ENCODE results near the gene COX7A2.

Gene COX7A2

DNA sequence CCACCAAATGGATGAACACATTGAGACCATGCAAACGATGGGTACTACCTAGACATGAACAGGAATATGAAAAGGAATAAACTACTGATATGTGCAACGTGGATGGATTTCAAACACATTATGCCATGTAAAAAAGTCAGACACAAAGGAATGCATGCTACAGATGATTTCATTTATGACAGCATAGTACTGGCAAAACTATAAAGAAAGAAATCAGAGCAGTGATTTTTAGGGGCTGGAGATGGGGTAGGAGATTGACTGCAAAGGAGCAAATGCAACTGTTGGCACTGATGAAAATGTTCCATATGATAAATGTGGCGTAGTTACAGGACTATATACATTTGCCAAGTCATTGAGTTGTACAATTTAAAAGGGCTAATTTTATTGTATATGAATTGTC is 24.3 kb downstream of the COX7A2 start:
- DNase-seq = no peak

DNA sequence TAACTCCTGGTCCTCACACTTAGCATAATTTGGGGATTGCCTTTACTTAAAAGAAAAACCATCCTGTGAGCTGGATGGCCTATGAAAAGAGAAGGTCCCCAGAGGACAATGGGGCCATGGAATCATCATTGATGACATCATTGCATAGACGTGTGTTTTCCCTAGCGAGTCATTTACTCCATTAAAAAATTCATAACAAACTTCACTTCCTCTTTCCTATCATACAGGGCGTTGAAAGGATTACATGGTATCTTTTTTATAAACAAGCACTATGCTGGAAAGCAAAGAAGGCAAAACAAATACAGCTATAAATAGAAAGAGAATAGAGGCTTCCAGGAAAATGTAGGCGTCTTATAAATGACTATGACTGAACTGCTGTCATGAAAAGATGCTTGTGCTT is 26.4 kb downstream of the COX7A2 start:
- DNase-seq = no peak

DNA sequence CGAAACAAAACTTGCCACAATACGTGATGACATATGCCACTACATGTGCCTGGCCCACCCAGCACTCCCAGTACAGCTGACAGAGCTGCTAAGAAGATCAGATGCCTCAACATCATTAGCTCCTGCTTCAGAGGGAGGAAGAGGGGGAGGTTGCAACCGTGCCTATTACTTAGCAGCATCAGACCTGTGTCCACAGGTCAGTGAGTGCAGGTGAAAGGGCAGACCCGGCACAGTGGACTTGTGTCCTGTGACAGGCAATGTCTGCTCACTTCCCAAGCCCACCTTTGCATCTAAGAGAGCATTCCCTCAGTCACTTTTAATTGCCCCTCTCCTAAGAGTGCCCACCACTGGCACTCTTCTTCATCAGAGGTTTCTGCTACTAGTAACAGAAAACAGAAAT is 28.3 kb downstream of the COX7A2 start:
- DNase-seq = no peak

DNA sequence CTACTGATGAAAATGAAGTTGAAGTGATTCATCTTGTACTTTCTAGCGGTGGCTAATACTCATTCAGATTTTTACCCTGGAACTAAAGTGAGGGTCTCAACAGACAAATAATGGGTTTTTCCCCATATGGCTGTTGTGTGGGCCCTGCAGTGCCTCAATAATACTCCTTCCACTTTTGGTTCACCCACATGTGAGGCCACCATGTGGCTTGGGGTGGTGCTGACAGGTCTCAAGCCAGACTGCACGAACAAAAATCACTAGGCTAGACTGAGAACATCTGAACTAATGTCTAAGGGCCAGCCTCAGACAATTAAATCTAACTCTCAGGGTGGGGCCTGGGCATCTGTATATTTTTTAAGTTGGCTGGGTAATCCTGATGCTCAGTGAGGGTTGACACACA is 29.9 kb downstream of the COX7A2 start:
- DNase-seq = no peak

DNA sequence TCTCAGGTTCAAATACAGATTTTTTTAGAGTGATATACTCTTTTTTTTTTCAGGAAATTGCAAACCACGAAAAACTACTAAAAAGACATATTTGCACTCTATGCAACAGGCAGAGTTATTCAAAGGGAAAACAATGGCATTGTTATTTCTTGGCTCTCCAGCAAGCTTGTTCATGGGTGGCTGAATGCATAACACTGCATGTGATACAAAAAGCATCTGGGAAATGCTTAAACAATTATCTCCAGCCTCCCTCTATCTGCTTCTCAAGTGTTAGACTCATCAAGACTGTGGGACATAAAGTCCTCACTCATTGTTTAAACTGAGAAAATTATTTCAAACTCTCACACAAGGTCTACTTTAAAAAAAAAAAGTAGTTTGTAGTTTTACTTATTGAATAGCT is 30.5 kb downstream of the COX7A2 start:
- DNase-seq = no peak

DNA sequence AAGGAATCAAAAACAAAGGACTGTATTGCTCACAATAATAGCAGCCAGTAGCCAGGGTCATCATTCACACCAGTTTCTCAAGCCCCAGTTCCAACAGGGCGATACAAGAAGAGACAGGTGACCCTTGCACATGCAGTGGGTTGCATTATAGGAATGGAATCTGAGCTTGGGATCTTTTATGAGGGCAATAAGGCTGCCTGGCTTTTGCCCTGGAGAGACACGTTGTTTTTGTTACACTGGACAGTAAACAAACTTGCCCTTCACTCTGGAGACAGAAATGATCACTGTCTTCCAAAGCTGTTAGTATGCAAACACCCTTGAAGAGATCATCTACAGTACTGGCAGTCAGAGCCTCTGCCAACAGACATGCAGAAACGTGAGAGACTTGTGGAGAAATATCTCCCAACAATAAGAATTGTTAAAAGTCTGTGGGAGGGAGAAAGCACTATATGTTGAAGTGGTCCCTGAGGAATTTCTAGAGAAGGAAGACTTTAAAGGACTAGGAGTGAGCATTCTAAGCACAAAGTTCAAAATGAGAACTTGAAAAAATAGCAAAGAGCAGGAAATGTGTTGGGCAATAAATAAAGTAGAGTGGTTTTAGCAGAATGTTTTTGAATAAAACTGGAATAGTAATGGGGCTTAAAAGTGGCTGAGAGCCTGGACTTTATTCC is 31.5 kb downstream of the COX7A2 start:
- DNase-seq = no peak

DNA sequence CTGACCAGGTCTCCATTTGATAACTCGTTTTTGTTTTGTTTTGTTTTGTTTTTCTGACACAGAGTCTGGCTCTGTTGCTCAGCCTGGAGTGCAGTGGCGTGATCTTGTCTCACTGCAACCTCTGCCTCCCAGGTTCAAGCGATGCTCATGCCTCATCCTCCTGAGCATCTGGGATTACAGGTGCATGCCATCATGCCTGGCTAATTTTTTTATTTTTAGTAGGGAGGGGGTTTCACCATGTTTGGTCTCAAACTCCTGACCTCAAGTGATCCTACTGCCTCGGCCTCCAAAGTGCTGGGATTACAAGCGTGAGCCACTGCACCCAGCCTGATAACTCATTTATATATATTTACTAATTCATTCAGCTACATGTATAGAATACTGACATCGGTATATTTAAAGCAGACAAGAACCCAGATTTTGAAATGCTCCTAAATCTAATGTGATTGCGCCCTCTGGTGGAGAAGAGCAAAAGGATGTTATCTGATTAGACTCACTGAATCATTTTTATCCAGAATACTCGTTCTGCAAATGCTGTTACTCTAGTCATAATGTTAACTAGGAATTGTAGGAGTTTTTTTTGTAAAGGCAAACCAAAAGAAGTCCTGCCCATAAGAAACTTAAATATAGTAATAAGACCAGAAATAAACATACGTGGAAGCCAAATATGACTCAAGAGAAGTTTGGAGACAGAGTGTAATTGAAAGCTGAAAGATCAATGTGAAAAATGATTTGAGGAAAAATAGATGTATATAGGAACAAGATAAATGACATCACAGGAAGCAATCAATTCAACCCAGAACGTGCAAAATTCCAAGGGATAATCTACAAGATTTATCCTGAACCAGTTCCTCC is 32.5 kb downstream of the COX7A2 start:
- peak; percentile 61 for DNase-seq

DNA sequence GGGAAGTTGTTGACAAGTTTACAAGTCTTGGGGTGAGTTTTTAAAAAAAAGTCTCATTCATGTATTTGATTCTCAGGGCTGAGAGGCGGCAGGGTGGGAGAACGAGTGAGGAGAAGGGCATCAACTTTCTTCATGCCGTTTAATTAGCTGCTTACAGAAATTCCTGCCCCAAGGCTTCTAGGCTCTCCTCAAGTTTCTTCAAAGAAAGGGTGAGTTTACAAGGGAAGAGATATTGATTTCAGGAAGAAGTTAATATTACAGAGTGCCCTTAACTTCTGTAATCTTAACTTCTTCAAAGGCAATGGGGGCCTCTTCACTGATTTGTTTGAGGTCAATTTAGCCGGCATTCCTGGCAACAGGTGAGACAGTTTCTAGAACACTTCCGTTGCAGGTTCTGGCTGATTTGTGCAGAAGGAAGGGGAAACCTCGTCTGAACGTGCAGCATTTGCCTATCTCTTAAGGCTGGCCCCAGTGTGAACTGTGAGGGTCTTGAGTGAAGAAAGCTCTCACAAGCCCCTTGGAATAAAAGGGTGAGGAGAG is 34.3 kb downstream of the COX7A2 start:
- no peak for DNase-seq

DNA sequence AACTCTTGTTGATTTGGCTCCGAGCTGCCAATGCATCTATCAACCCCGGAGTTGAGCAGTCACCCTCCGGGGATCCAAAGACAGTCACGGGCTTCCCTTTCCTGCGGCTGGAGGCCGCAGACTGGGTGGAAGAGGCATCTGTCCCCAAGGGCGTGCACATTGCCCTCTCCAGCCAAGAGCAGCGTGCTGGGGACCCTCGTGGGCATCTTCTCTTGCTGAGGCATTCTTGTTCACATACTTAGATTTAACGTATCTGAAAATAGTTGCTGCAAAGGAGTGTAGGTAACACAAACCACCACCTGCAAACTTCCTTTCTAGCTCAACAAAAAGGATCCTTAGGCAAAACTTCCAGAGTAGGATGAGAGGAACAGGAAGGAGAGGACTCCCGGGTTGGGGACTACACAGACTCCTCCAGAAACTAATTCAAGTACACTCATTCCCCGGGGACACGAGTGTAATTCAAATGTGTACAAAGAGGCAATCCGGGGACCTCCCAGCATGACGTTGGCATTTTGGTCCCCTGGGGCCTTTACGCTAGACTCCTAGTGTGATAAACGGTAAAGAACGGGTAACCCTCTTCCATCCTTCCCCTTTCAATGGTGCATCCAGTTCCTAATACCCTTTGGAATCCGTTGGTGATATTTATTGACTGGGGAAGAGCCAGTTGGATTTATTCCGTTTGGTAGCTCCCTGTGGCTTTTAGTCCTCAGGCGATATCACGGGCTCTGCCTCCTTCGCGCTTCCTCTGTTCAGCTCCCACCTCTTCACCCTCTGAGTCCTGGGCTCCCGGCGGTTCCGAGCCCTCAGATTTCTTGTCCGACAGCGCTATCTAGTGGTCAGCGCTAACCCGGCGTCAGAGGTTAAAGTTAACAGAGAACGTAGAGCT is 35.1 kb downstream of the COX7A2 start:
- DNase-seq = peak; percentile 34

DNA sequence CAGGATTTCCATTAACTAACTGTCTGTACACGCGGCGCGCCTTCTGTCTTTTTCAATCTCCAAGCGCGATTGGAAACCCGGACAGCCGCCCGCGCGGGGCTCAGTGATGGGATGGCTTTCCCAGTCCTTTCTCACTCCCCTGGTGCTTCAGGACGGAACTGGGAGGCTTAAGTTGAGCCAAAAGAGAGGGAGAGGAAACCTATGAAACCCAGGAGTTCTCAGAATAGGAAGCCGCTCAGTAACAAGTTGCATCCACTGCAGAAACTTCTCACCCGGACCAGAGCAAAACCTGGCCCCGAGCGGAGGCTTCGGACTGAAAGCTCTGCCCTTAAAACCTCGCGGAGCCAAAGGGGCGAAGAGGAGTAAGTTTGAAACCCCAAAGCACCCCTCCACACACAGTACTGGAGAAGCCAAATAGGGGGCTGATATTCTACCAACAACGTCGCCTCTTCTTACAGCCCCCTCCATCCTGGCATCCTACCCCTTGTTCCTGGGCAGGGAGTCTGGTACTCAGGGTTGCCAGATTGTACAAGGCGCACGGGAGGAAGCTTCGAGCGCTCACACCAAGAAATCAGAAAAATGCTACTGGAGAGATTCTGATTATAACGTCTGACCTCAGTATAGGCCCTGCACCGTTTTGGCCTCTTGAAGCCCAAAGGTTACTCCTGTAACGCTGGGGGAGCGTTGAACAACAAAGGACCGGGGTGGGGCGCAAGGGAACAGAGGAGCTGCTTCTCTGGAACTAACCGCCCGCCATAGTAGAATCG is 36.8 kb downstream of the COX7A2 start:
- no peak for DNase-seq

DNA sequence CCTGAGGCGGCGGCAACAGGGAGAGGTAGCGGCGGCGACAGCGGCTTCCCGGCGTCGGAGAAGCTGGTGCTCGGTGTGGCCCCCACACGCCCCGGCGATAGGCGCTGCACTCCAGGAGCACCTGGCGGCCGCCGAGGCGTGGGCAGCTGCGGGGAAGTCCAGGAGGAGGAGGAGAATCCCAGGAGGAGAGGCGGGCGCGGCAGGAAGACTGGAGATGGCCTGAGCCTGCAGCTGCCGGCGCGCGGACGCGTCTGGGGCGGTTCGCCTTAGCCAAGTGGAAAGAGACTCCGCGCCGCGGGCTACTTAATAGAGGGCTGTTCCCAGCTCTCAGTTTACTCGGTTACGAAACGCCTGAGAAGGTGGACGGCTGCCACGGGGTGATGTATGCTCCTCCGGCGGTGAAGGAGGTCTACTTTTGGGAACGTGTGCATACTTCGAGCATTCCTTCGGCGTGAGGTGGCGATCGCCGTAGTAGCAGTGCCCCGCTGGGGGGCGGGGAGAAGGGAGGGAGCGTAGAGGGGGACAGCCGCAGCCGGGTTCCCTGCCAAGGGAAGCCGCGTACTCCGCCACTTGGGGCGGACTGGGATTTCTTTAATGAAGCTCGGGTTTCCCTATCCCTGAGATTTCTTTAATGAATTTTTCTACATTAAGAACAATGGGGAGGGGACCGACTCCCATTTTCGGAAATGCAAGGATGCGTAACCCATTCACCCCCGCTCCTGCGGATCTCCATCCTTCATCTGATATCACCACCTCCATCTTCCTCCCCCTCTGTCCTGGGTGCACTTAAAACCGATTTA is 37.6 kb downstream of the COX7A2 start, which contains the start of gene COL12A1:
TSS of gene COL12A1 (minus strand) at position 278 of the 800 bp plus-strand sequence. CDS start 3,261 bp downstream, outside the sequence.
- peak; percentile 55 for DNase-seq

DNA sequence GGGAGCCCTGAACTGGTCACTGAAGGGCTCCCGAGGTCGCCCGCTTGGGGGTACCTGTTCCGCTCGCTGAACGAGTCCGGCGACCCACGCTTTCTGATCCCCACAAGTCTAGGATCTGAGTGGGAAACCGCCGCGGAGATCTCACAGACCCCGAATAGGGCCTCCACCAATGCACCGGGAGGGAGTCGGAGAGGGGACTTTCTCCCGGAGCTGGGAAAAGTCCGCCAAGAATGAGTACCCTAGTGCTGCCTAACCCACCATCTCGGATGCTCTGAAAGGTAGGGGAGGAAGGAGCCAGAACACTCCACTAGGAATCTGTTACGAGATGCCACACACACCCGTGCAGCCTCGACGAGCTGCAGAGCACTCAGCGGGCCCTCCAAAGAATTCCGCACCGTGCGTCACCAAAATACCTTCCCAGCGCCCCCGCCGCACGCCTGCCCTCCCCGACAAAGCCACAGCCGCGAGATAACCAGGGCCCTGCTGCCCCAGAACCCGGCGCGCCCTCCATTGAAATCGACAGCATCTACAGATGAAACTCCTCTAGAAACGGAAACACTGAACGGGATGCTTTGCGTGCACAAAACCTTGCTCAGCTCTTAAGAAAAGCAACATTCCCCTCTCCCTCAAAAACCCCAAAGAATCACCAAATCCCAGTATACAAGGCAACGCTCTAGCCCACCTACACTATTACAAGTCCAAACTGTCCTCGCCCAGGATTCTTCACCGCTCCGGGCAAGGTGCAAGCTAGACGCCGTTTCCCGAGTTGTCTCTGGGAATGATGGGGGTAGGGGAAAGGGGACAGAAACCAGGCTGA is 38.4 kb downstream of the COX7A2 start:
- no peak for DNase-seq

DNA sequence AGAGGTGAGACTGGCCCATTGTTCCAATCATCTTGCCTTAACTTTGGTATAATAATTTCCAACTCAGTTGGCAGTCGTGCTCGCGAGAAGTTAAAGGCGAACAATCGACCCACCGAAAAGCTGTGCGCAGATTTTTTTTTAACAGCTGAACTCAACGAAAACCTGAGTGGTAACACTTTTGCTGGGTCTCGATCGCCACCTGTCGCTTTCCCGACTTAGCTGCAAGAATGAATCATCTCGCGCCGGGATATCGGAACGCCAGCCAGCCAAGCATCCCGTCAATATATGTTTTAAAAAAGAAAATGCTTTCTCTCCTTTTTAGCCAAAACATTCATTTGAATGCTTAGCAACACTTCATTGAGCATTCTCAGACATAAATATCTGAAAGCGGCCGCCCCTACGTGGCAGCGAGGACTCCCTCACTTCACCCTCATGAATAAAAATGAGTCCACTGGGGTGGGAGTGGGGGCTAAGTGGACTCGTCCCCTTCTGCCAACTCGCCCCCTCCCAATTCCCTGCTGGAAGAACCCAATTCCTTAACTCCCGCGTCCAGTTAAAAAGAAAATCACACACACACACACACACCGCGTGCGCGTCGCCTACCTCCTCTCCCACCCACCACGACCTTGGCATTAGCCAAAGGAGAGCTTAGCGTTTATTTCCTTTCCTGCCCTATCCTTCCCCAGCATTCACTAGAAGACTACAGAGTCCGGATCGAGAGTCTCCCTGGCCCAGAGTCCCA is 39.2 kb downstream of the COX7A2 start:
- DNase-seq = peak; percentile 50

DNA sequence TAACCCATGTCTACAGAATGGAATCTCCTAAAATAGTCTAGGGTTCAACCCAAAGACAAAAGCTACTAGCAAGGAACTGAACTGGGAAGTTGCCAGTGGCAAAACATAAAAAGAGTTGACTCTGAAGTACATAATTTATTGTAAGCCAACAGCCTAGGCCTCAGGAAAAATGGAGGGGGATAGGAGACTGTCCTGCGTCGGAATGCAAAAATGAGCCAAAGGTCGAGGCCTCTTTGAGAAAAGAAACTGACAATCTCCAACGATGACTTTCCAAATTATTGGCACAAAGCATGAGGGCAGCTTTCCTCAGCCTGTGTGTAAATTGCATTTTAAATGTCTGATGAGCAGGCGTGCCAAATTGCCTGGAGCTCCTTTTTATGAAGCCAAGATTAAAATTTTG is 39.9 kb downstream of the COX7A2 start:
- DNase-seq = no peak

DNA sequence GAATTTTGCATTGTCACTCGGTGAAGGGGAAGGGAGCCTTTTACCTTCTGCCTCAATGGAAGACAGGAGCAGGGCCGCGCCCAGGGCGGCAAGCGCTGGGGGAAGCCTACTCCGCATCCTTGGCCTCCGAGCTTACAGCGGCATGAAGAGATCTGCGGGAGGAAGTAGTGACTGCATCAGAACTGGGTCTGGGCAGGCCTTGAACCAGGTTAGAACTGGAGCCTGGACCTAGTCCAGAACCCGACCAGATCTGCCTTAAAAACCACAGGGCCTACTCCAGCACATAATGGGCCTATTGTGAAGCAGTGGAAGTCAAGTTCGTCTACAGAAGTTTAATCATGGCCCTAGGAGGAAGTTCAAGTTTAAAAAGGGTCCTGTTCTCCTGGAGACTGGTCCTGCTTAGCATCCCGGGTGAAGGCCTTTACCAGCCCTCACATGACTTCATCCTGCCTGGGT is 40.9 kb downstream of the COX7A2 start:
- no peak for DNase-seq

DNA sequence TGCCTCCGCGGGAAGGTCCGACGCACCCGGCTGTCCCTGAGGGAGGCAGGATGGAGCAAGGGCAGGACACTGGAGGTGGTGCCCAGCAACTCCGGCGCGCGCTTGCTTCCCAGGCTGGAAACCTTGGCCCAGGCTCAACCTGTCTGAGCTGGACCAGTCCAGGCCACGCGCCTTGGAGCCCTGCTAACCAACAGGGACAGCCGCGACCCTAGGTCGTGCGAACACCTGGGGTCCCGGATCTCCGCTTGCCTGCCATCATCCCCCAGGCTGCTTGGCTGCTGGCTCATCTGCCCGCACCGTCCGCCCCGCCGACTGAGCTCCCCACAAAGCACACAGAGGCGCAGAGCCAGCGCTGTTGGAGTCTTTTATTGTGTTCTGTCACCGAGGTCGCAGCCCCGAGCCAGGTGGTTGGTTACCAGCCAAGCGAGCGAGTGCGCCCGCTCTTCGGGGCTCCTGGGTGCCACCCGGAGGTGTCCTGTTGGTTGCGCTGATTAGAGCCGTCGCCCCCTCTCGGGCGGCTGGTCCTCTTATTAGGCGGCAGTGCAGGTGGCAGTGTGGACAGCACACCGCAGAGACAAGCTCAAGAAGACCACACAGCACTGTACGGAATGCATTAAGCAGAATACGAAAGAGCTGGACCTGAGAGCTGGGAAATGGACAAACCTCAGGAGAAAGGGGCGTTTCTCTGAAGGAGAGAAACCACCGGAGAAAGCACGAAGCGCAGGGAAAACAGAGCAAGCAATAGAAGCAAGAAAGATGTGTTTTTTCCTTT is 41.5 kb downstream of the COX7A2 start:
- DNase-seq = peak; percentile 78

DNA sequence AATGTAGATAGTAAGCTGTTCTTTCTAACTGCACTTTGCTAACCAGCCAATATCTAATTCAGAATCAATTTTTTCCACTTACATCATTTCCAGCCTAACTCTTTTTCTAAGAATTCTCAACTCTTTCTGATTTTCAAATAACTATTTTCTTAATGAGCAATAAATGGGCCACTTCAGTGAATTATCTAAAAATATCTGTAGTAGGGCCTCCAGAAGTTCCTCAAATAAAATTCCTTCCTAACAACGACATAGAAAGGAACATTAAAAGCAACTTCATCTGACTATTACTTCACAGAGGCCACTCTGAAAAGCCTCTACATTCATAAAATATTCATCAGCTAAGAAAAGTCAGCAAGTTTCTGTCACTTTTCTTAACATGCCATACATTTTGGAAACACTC is 42.6 kb downstream of the COX7A2 start:
- DNase-seq = no peak

DNA sequence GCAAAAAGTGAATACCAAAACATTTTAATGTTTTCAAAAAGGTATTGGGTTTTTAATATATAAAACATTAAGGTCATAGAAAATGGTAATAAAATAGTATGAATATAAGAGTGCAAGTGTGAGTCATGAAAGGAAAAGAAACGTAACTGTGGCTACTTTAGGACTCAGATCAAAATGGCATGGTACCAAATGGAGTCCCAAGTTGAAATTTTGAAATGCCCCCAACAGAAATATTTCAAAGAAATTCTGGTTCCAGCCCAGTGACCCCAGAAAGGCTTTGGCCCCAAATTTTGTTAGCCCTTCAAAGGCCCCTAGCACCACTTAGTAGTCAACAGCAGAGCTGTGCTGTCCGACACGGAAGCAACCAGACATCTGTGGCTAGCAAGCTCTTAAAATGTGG is 43.7 kb downstream of the COX7A2 start:
- DNase-seq = no peak

Measured in COR-L47 (cell line).